IPS DF 6.9 (cell line): Measurements from ENCODE around the gene EIF4ENIF1.
"Not testable (repeated sequence)": the region's sequence is repeated elsewhere in the genome, so short reads cannot be mapped to it uniquely, and the experiment has no call there.

Experiments
- DNase-seq: peaks from one replicate; pipeline ENCODE4 v3.0.0-alpha.2; 2013; ENCODE audit warnings: low read depth, low spot score
- H3K27ac ChIP-seq: one replicate; pipeline ENCODE4 v1.5.1; 2013; ENCODE audit warnings: low read length, control low read depth
- H3K27me3 ChIP-seq: 2 replicates; pipeline ENCODE4 v1.6.1; 2013; ENCODE audit warnings: mild to moderate bottlenecking, low read length; ENCODE audit not compliant: control insufficient read depth, insufficient read depth
- H3K36me3 ChIP-seq: 2 replicates; pipeline ENCODE4 v1.6.1; 2013; ENCODE audit warnings: low read length; ENCODE audit not compliant: control insufficient read depth, insufficient read depth
- H3K4me1 ChIP-seq: 2 replicates; pipeline ENCODE4 v1.6.1; 2013; ENCODE audit warnings: low read length; ENCODE audit not compliant: control insufficient read depth, insufficient read depth
- H3K4me3 ChIP-seq: 2 replicates; pipeline ENCODE4 v1.5.1; 2013; ENCODE audit warnings: mild to moderate bottlenecking, low read length
- H3K9me3 ChIP-seq: 2 replicates; pipeline ENCODE4 v1.6.1; 2013; ENCODE audit warnings: low read length, inconsistent platforms; ENCODE audit not compliant: control insufficient read depth, insufficient read depth
- WGBS: extraction: QIAGEN DNeasy Blood & Tissue Kit; methylation state at CpG from one replicate; pipeline ENCODE4 v1.1.7; 2013; ENCODE audit warnings: mixed read lengths, missing lambda C conversion rate; ENCODE audit not compliant: insufficient read length, insufficient coverage; 5-methylcytosine and 5-hydroxymethylcytosine counted together

EIF4ENIF1 gene

GRCh38 chr22:31508536-31508935, 18.9 kb upstream of the EIF4ENIF1 start:
- WGBS, result no CpG with 5 or more reads among the region's 4 CpGs
- DNase-seq, result no peak
- no peaks in the 10 kb centered on the region for H3K27me3 ChIP-seq
- no peak overlapping the region for H3K27ac ChIP-seq
- no peaks in the 10 kb centered on the region for H3K4me1 ChIP-seq
- H3K9me3 ChIP-seq, result no peaks in the 10 kb centered on the region
- no peaks in the 10 kb centered on the region for H3K36me3 ChIP-seq
- H3K4me3 ChIP-seq, result no peak overlapping the region

- H3K4me3 ChIP-seq, H3K27me3 ChIP-seq, H3K36me3 ChIP-seq, DNase-seq, H3K27ac ChIP-seq, H3K4me1 ChIP-seq, H3K9me3 ChIP-seq: not testable (repeated sequence)
Observed at GRCh38 chr22:31507517-31507916, 17.9 kb upstream of the EIF4ENIF1 start.

GRCh38 chr22:31504282-31504681, 14.6 kb upstream of the EIF4ENIF1 start:
- H3K36me3 ChIP-seq, result no peaks in the 10 kb centered on the region

GRCh38 chr22:31503211-31503964, 13.7 kb upstream of the EIF4ENIF1 start:
- Histone ChIP-seq H3K4me1 (no peaks in the 10 kb centered on the region), H3K27ac (no peak overlapping the region), H3K4me3 (no peak overlapping the region), H3K36me3 (no peaks in the 10 kb centered on the region), H3K27me3 (no peaks in the 10 kb centered on the region), H3K9me3 (no peaks in the 10 kb centered on the region)
- WGBS, result no CpG with 5 or more reads among the region's 14 CpGs
- DNase-seq, result no peak

More at GRCh38 chr22:31504282-31504681, 14.6 kb upstream of the EIF4ENIF1 start:
- H3K9me3 ChIP-seq, result no peaks in the 10 kb centered on the region
- H3K27me3 ChIP-seq, result no peaks in the 10 kb centered on the region
- no peak for DNase-seq
- H3K27ac ChIP-seq, result no peak overlapping the region
- no peak overlapping the region for H3K4me3 ChIP-seq
- no peaks in the 10 kb centered on the region for H3K4me1 ChIP-seq
- no CpG with 5 or more reads among the region's 4 CpGs for WGBS

- no peak for DNase-seq
- Histone ChIP-seq H3K36me3 (no peaks in the 10 kb centered on the region), H3K9me3 (no peaks in the 10 kb centered on the region), H3K27ac (no peak overlapping the region), H3K4me3 (no peak overlapping the region), H3K27me3 (no peaks in the 10 kb centered on the region), H3K4me1 (no peaks in the 10 kb centered on the region)
- WGBS, result no CpG with 5 or more reads among the region's 2 CpGs
Observed at GRCh38 chr22:31501738-31502137, 12.1 kb upstream of the EIF4ENIF1 start.

GRCh38 chr22:31497148-31497938, 7.7 kb upstream of the EIF4ENIF1 start:
- no peak for DNase-seq
- H3K9me3 ChIP-seq, result no peaks in the 10 kb centered on the region
- H3K4me3 ChIP-seq, result peak overlapping the region; percentile 53; the same call in 1 of the 2 replicates
- no peak overlapping the region for H3K27ac ChIP-seq
- H3K4me1 ChIP-seq, result no peaks in the 10 kb centered on the region
- no CpG with 5 or more reads among the region's 10 CpGs for WGBS
- no peaks in the 10 kb centered on the region for H3K27me3 ChIP-seq
- no peaks in the 10 kb centered on the region for H3K36me3 ChIP-seq

- no peak for DNase-seq
- no peak overlapping the region for H3K27ac ChIP-seq
- H3K4me3 ChIP-seq, result peak overlapping the region; percentile 53
- no peaks in the 10 kb centered on the region for H3K27me3 ChIP-seq
- no peaks in the 10 kb centered on the region for H3K4me1 ChIP-seq
- no CpG with 5 or more reads among the region's 30 CpGs for WGBS
- H3K9me3 ChIP-seq, result no peaks in the 10 kb centered on the region
- no peaks in the 10 kb centered on the region for H3K36me3 ChIP-seq
Observed at GRCh38 chr22:31496735-31497146, 7.1 kb upstream of the EIF4ENIF1 start.

GRCh38 chr22:31496007-31496734, 6.5 kb upstream of the EIF4ENIF1 start, which contains the start of gene SFI1:
SFI1 (plus strand) TSS chr22:31496536; CDS start chr22:31508285, 11,749 bp downstream.
- DNase-seq, result peak; percentile 52
- no CpG with 5 or more reads among the region's 70 CpGs for WGBS
- H3K36me3 ChIP-seq, result no peaks in the 10 kb centered on the region
- H3K4me3 ChIP-seq, result peak within 1 kb of the TSS; percentile 53
- H3K4me1 ChIP-seq, result no peaks in the 10 kb centered on the region
- no peaks in the 10 kb centered on the region for H3K9me3 ChIP-seq
- no peaks in the 10 kb centered on the region for H3K27me3 ChIP-seq
- no peak within 1 kb of the TSS for H3K27ac ChIP-seq

- H3K27me3 ChIP-seq, result no peaks in the 10 kb centered on the region
- H3K27ac ChIP-seq, result no peak overlapping the region
- H3K36me3 ChIP-seq, result no peaks in the 10 kb centered on the region
- no CpG with 5 or more reads among the region's 15 CpGs for WGBS
- H3K4me3 ChIP-seq, result no peak overlapping the region
- H3K4me1 ChIP-seq, result no peaks in the 10 kb centered on the region
- no peak for DNase-seq
- no peaks in the 10 kb centered on the region for H3K9me3 ChIP-seq
Observed at GRCh38 chr22:31495343-31495742, 5.7 kb upstream of the EIF4ENIF1 start.

GRCh38 chr22:31493355-31493754, 3.7 kb upstream of the EIF4ENIF1 start:
- H3K4me1 ChIP-seq, H3K27ac ChIP-seq, H3K27me3 ChIP-seq, H3K9me3 ChIP-seq, H3K36me3 ChIP-seq, H3K4me3 ChIP-seq, DNase-seq: not testable (repeated sequence)
- no CpG with 5 or more reads among the region's 5 CpGs for WGBS
